A549 treated with GW870086 at 1 μM for 4 hours (cell line): ENCODE measurements around the gene TMEM187. TPM values are rescaled to one million over a fixed set of nuclear protein-coding genes. Genes with fewer than 3 reads are reported as not detected.

Experiments used
- total RNA-seq: library from RNA; stranded (reverse); fragments of 200-300 nt; extraction: Qiagen RNA extraction; gene quantifications from 5 replicates; pipeline ENCODE4 v1.2.3, GENCODE V29; 2022; ENCODE audit warnings: low read depth

The TMEM187 gene
- 4.8 to 7.7 TPM (median 6.3 TPM) in 5 replicates for total RNA-seq

DNA sequence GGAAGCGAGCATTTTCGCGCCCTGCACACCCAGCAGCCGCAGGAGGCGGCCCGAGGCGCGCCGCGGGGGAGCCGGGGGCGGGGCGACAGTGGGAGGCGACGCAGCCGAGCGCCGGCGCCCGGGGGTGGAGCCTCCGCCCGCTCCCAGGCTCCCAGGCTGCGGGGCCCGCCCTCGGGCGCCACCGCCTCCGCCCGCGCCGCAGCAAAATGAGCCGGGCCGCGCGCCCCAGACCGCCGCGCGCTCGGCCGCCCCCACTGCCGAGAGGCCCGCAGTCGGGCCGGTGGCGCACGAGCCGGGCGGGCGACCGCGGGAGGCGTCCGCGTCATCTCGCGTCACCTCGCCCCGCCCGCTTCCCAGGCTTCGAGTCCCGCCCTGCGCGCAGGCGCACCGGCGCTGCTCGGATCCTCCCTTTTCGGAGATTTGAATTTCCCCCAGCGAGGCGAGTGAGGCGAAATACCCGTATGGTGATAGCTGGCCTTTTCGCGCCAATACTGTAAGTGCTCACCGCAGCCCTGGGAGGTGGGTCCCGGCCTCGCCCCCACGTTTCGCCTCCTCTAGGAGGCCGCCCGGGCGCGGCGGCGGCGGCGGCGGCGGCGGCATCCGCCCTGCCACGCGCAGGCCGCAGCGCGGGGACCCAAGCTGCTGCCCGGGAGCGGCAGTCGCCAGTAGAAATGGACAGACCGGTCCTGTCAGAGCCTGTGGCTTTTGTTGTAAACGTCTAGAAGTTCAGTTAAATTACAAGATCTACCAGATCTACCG, at the start of gene TMEM187:
Gene TMEM187 (plus strand): TSS at position 387 of the 759 bp plus-strand sequence. CDS start 9,309 bp downstream, outside the sequence.

DNA sequence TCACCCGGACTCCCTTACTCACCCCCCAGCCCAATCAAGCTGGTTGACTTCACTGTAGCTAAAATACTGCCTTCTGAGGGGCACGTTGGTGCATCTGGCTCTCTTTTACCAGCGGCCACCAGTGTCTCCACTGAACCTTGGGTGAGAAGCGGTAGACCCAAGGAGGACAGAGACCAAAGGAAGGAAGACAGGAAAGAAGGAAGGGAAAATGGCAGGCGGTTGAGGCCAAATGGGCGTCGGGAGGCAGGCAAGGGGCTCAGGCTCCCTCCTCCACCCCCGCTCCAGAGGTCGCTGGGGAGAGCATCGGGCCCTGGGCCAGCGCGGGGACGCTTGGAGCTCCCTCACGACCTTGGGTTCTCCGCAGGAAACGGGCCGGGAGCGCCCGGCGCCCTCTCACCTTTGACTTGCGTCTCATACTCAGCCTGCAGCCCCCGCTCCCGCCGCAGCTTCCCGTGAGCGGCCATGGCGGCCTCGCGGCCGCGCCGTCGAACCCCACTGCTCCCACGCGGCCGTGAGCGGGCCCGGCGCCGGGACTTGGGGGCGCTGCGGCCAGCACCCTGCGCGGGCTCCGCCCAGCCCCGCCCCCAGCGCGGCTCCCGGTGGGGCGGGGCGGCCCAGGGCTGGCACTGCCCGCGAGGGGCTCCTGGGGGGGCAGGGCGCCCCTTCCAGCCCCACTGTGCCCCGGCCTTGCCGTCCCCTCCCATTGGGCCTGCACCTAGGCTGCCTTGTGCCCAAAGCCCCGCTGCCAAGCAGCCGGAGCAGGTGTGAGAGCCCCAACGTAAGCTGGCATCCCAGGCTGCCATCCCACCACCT, 46.6 kb upstream of the TMEM187 start, which contains the start of gene ARHGAP4:
Gene ARHGAP4 (minus strand): TSS at position 526 of the 813 bp plus-strand sequence. CDS start 62 bp downstream, at position 464.

GRCh38 chrX:153934762-153935325, 37.7 kb upstream of the TMEM187 start, which contains the start of gene NAA10:
TSS of gene NAA10 (minus strand) at chrX:153935037. CDS start at chrX:153934904, 133 bp downstream.

DNA sequence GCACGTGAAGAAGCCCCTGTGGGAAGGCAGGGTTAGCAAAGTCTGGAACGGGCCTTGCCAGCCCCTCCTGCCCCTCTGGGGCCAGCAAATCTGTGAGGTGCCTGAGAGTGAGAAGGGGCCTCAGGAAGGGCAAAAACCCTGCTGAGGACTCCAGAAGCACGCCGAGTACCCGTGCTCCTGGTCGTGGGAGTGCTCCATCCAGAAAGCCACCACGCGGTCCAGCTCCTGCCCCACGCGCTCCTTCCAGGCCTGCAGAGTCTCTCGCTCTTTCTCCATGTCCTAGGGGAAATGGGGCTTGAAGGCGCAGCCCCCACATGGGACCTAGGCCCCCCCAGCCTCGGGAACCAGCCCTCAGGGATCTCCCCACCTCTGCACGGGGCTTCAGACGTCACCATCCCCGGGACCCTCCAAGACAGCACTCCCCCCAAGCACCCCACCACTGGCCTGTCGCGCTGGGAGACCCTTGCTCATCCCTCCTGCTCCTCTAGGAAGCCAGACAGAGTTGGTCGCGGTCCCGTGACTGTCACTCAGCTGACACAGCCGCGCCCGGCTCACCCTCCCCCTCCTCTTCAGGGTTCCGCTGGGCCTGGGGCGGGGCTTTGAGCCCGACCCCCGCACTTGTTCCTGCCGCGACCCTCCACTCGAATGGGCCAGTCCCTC, 28.3 kb upstream of the TMEM187 start, which contains the start of gene RENBP:
Gene RENBP (minus strand): TSS at position 504 of the 660 bp plus-strand sequence. CDS start 33 bp downstream, at position 471.

GRCh38 chrX:153971450-153972367, 845 bp upstream of the TMEM187 start, which contains the start of gene HCFC1:
TSS of gene HCFC1 (minus strand) at chrX:153971818. CDS start at chrX:153970840, 978 bp downstream.

GRCh38 chrX:154019633-154020528, 47.3 kb downstream of the TMEM187 start, which contains the start of gene IRAK1:
TSS of gene IRAK1 (minus strand) at chrX:154019902. CDS start at chrX:154019812, 90 bp downstream.

Other genes starting within 250 kb of the TMEM187 start
- 350 to 420 TPM (median 366 TPM) in 5 replicates for gene BCAP31, start 248.4 kb upstream of the TMEM187 start, total RNA-seq
- gene ABCD1, start 247.9 kb upstream of the TMEM187 start, total RNA-seq, result 2.3 to 4.7 TPM (median 3.6 TPM) in 5 replicates
- gene PLXNB3, start 208.5 kb upstream of the TMEM187 start, total RNA-seq, result 2.4 to 4.3 TPM (median 3.6 TPM) in 5 replicates
- gene SRPK3, start 191.7 kb upstream of the TMEM187 start, total RNA-seq, result not detected in 5 replicates
- gene IDH3G, start 178.4 kb upstream of the TMEM187 start, total RNA-seq, result 58.5 to 62.8 TPM (median 59.4 TPM) in 5 replicates
- gene SSR4, start 178.1 kb upstream of the TMEM187 start, total RNA-seq, result 399 to 451 TPM (median 405 TPM) in 5 replicates
- 2.2 to 4.1 TPM (median 3.4 TPM) in 5 replicates for gene PDZD4, start 142.2 kb upstream of the TMEM187 start, total RNA-seq
- gene L1CAM, start 86.6 kb upstream of the TMEM187 start, total RNA-seq, result 16.7 to 20.3 TPM (median 17.5 TPM) in 5 replicates
- gene AVPR2, start 68.1 kb upstream of the TMEM187 start, total RNA-seq, result not detected in 5 replicates
- gene ARHGAP4, start 46.5 kb upstream of the TMEM187 start, total RNA-seq, result 0.80 to 2.0 TPM (median 1.2 TPM) in 5 replicates
- gene NAA10, start 37.7 kb upstream of the TMEM187 start, total RNA-seq, result 194 to 251 TPM (median 220 TPM) in 5 replicates
- gene RENBP, start 28.1 kb upstream of the TMEM187 start, total RNA-seq, result 0.09 to 0.29 TPM (median 0.14 TPM) in 4 of 5 replicates, not detected in the other
- gene HCFC1, start 936 bp upstream of the TMEM187 start, total RNA-seq, result 32.7 to 37.9 TPM (median 37.7 TPM) in 5 replicates
- gene IRAK1, start 47.1 kb downstream of the TMEM187 start, total RNA-seq, result 196 to 229 TPM (median 217 TPM) in 5 replicates
- 17.6 to 22.6 TPM (median 18.4 TPM) in 5 replicates for gene MECP2, start 125.0 kb downstream of the TMEM187 start, total RNA-seq
- not detected in 5 replicates for gene OPN1LW, start 171.5 kb downstream of the TMEM187 start, total RNA-seq
- not detected in 5 replicates for gene OPN1MW, start 209.8 kb downstream of the TMEM187 start, total RNA-seq
- gene OPN1MW2, start 247.0 kb downstream of the TMEM187 start, total RNA-seq, result not detected in 5 replicates